ACHN (cell line): Measurements from ENCODE around the gene EIF4E3.

Source experiments
- DNase-seq: peaks from one replicate; pipeline ENCODE4 v3.0.0-alpha.2; 2015
- in situ Hi-C: cut with HindIII; loops from 2 replicates; pipeline ENCODE4 v1.10.0; 2017; ENCODE audit warnings: low sequenced_read_pairs, low pct_ligation_motif_present, low pct_unique_long_range_greater_than_20kb

The EIF4E3 gene

DNA sequence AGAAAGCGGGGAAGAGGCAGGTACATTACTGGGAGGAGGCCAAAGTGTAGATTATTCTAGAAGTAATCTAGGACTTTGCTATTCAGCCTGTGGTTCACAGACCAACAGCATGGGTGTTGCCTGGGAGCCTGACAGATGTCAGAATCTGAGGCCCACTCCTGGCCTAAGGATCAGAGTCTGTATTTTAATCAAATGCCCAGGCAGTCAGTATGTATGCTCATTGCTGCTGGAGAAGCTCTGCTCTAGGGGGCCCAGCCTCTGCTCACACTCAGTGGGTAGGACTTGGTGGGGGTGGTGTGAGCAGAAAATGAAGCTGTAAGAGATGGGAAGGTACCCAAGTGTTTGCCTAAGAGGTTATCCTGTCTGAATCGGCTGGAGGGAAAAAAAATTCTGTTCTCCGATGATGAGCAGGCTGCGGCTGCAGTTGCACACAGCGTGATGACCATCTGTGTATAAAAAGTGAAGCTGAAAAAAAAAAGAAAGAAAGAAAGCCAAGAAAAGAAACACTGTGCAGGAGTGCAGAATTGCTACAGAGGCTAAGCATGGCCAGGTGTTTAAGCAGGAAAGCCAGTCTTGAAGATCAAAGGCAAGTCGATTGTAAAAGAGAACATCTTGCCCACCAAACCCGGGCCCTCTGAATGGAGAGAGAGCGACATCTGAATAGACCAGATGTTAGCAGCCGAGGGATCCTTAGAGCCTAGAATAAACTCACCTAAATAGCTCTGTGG is 65.2 kb downstream of the EIF4E3 start:
- in situ Hi-C loops: no loop called here
- no peak for DNase-seq

DNA sequence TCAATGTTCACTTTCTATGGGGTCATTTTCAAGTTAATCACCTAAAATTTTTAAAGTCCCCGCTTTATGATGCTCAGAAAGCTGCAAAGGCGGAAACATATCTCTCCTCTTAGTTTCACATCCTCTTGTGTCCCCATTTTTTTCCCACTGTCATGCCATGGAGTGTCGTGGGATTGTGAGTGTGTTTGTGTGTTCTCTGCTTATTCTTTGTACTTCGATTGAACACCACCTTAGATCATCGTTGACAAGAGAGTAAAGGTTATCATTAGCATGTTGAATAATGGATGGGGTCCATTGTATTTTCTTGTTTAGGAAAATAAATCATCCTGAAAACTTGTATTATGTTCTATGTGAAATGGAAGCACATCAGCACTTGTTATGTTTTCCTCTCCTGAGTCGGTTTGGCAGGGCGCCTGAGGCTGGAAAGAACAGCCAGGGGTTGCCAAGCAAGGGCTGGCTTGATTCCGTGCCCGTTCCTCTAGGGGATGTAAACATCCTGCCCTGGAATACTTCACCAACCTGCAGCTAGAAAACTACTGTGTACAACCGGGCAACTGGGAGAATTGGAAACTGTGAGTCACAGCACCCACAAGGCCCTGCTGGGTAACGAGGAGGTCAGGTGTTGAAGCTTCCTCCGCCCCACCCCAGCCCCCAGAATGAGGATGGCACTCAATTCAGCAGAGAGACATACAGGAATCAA is 67.2 kb downstream of the EIF4E3 start:
- DNase-seq: no peak
- in situ Hi-C loops: no loop called here

DNA sequence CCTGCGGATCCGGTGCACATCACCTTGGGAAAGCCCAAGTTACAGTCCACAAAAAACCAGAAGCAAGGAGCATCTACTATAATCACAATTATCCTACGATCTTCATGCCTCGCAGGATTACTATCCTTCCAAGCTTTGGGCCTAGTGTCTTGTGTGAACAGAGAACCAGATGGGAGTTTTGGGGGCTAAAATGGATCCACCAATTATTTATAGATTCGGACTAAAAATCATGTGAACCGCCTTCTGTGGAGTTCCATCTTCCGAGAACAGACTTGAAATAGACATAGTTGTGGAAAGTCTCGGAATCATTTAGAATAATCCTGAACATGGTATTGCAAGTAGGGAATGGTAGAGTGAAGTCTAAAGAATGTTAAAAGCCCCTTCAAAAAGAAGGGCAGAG is 70.1 kb downstream of the EIF4E3 start:
- DNase-seq: no peak
- in situ Hi-C loops: no loop called here

DNA sequence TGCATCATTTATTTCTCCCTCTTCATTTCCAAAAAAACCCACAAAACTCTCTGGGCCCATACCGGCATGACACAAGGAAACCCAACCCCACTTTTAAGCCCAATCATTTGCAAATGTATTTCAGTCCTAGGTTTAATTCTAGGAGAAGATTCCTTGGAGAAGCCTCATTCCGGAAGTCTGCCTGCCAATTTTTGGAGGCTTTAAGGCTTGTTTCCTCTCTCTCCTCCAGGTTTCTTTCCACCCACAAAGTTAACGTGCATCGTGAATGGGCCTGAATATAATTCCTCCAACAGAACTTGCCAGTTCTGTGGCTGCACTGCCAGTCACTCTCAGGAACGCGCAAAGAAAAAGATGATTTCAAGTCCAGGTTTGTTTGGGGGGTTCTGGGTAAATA is 71.8 kb downstream of the EIF4E3 start:
- in situ Hi-C loops: no loop called here
- no peak for DNase-seq

DNA sequence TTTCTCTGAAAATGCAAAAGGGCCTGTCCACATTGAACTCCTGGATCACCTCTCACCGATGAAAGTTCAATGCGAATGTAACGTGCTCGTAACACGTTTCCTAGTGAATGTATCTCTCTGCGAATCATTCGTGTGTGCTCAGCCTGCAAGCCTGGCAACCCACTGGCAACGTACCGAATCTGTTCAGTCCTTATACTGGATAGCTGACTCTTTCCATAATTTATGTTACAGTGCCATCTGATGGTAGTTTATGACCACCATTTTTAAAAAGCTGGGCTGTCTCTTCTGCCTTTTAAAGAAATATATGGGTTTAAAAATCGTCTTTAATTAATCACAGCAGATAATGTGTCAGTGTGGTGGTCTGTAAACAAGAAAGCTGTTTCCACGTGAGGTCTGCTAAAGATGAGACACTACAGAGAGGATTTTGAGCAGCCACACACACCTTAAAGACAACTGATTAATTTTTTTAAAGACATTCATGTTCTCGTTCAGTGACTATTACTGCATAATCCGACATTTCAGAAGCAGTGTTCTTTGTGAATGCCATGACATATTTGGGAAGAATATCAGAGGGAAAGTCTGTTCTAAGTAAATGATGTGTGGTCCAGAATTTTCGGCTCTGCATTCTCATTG is 72.3 kb downstream of the EIF4E3 start:
- in situ Hi-C loops: no loop called here
- DNase-seq: peak; percentile 44

DNA sequence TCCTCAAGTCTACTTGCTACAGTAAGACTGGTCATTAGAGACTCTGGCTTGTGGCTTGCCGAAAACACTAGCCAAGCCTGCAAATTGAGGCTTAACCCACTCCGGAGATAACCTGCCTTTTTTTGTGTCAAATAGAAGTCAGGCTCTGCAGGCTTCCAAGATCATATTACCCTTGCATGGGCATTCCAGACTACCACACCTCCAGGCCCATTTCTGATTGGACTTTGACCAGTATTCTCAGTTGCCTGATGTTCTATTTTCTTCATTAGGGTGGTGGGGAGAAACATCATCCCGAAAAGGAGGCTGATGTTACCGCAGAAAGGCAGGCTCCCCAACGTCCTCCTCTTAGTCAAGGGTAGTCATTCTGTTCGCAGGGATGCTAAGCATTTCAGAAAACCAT is 73.6 kb downstream of the EIF4E3 start:
- in situ Hi-C loops: no loop called here
- DNase-seq: no peak

DNA sequence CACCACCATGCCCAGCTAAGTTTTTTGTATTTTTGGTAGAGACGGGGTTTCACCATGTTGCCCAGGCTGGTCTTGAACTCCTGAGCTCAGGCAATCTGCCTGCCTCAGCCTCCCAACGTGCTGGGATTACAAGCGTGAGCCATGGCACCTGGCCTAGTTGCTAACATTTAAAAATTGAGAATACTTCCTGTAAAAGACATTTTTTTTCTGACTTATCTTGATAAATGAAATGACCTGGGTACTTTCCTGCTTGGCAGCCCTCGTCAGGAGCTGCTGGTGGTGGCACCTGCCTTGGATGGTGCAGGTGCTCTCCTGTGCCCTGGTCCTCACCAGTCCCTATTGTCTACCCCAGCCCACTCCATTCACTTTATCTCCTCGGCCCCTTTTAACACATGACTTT is 74.8 kb downstream of the EIF4E3 start:
- in situ Hi-C loops: no loop called here
- DNase-seq: no peak

DNA sequence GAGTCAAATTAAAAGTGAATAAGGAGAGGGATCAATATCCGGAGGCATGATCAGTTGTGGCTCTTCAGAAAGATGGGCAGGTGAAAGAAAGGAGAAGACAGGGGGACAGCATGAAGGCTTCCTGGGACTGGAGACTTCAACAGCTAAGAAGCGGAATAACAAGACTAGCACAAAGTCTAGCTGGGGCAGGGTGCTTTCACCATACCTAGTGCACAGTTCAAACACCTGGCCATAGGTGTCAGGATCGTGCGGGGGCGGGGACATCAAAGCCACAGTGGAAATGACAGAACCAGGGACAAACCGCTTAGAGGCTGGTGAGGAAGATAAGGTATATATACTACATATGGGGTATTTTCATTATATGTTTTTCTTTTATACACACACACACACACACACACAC is 75.4 kb downstream of the EIF4E3 start:
- no peak for DNase-seq
- in situ Hi-C loops: no loop called here

DNA sequence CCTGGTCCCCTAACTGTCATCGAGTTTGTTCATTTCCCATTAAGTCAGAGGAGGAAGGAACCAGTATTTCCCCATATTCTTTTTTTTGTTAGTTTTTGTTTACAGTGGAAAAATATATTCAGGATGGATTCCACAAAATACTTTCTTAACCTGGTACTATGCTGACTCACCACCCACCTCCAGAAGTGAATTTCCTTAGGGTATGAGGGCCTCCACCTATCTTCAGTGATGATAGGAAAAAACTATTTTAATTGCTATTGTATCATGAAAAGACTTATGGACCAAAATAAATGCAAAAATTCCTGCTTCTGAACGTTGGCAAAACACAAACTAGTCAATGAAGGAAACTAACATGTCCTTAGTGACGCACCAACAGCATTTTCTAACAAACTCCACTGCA is 77.5 kb downstream of the EIF4E3 start:
- in situ Hi-C loops: no loop called here
- no peak for DNase-seq

DNA sequence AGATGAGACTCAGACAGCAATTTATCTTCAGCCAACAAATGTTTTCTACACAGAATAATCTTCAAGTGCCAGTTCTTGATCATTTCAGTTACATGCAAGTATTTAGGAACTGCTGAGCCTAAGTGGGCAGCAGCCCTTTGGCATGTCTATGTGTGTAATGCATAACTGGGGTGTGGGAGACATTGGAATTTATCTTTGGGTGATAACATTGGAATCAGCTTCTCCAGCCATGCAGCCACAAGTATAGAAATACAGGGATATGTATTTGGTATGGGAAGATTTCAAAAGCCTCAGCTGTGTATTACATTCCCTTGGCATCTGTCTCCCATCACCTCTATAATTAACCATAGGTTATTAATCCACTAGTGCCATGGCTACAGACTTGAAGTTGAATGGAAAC is 78.2 kb downstream of the EIF4E3 start:
- no peak for DNase-seq
- in situ Hi-C loops: no loop called here

DNA sequence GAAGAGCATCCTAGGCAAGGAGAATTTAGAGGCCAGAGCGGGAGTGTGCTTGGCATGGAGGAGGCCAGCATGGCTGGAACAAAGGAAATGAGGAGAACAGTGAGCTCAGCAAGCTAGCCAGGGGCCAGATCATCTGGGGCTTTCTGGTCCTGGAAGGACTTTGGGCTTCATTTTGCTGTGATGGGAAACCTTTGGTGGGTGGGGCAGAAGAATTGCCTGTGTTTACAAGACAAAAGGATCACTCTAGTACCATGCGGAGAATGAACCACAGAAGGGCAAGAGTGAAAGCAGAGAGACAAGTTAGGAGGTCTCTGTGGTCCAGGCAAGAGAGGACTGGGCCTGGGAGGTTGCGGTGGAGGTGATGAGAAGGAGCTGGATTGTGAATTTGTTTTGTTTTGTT is 80.1 kb downstream of the EIF4E3 start:
- DNase-seq: no peak
- in situ Hi-C loops: no loop called here

DNA sequence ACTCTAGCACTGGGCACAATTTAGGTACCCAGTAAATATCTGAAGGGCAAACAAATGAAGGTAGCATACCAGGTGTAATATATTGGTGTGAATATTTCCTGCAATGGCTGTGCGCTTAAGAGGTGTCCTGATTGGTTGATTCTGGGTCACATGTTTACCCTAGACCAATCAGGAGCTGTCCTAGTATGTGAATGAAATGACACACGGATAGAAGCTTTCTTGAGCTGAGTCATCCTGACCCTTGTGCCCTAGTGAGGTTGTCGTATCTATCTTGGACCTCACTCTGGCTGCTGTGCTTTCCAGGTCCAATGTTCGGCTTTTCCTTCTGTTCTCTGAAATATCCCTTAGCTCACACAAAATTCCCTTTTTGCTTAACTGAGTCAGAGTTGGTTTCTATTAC is 83.5 kb downstream of the EIF4E3 start:
- in situ Hi-C loops: no loop called here
- DNase-seq: peak; percentile 10

DNA sequence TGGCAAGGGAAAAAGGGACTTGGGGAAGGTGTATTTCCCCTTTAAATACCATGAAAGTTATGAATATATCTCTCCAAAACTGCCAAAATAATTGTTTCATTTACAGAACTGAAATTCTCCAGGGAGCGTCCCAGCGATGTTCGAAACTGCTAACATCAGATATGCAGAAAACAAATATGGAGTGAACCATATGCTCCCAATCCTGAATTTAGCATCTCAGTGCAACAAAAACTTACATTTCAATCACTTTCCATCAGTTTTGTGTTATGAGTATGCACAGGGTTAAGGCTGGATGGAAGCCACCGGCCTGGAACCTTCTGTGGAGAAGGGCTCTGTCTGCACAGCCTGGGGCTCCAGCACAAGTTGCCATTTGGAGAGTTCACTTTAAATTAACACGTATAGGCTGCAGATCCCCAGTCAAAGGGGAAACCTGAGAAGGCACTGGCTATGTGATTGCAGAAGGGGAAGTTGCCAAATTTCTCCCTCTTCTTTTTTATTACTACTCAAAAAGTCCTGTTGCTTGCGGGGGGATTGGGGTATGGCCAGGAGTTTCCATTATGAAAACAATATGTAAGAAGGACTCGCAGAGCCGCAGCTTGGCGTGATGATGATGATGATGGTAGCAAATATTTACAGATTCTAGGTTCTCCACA is 84.7 kb downstream of the EIF4E3 start:
- DNase-seq: no peak

DNA sequence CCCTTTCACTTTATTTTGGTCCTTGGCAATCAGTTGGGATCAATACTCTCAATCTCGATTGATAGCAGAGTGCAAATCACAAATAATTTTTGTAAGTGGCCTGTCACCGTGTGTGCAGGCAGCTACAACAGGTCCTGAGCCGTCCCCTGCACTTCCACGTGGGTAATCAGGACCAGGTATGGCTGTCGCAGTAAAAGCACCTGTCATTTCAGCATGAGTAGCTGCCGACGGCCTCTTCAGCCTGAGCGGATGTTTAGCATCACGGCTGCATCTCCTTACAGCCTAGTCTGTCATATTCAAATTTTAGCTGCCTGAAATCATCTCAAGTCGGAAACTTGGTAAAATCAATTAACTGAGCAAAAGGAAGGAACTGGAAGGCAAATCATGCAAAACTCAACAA is 88.7 kb downstream of the EIF4E3 start:
- no peak for DNase-seq
- in situ Hi-C loops: no loop called here

More for the DNA sequence above, 84.7 kb downstream of the EIF4E3 start:
- in situ Hi-C loops: no loop called here

DNA sequence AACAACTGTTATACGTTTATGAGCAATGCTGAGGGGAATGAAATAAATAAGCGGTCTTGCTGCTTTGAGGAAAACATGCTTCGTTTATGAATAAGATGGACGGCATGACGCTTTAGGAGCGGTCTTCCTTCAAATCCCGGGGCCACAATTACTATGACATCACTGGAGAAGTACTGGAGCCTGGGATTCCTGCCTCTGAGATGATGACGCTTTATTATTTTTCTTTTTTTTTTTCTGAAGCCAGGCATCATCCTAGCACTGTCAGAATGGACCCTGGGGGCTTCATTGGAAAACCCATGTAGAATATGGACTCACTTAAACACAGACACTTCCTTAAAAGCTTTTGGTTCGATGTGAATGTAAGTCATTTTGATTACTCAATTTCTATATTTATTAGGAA is 89.2 kb downstream of the EIF4E3 start:
- in situ Hi-C loops: no loop called here
- no peak for DNase-seq

DNA sequence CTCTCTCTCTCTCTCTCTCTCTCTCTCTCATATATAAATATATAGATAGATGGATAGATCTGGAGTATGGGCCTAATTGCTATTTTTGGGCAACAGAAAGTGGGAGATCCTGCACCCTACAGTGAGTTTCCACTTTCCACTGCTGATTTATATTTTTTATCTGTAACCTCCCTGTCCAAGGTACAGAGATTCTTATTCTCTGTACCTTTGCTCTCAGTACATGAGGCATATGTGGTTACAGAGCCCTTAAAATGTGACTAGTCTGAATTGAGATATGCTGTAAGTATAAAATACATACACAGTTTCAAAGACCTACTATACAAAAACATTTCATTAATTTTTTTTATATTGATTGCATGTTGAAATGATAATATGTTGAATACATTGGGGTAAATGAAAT is 90.5 kb downstream of the EIF4E3 start:
- no peak for DNase-seq
- in situ Hi-C loops: no loop called here

DNA sequence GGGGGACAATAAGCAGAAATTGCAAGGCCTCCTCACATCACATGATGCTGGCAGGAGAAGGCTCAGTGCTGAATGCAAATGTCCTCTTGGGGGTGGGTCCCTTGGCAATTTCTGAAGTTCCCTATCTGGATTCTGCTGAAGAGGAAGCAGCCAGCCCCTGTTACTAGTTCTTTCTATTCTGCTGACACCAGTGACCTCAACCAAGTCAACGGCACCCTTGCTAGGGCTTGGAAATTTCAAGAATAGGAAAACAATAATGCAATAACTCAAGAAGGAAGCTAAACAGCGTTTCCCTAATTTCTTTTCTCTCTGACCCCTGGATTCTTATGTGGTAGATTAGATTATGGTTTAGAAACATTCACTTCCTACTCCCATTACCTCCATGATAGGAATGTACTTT is 95.5 kb downstream of the EIF4E3 start:
- DNase-seq: no peak
- in situ Hi-C loops: no loop called here

DNA sequence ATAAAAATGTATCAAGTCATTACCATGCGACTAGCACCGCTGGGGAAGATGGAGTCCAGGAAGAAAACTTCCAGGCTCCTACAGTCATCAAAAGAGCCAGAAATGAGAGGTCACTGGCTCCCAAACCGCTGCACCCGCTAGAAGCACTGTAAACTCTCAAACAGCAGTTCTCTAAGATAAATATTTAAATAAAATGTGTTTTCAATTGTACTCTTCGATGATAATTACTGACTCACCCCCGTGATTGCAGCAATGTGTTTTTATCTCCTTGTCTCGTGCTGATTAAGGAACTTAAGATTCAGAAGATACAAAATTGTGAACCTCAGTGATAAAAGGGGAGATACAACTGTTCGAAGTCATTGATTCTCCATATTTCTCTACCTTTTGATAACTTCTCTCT is 95.9 kb downstream of the EIF4E3 start:
- no peak for DNase-seq

DNA sequence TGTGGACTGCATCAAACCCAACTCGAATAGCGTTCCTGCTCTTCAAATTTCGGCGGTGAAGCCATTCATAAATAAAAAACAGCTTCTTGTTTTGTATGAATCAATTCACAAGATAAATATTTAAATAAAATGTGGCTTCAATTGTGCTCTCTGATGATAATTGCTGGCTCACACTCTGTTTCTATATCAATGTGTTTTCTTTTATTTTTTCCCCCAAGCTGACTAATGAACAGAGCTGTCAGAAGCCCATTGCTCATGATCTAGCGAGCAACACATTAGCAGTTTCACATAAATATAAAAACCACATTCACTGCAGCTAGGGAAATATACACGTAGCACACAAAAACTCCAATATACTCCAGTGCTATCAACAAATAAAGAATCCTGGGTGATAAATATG is 96.7 kb downstream of the EIF4E3 start:
- in situ Hi-C loops: no loop called here
- DNase-seq: no peak

More for the DNA sequence above, 95.9 kb downstream of the EIF4E3 start:
- in situ Hi-C loops: no loop called here
